Measurements from ENCODE around the gene SLC4A9. TPM values are rescaled to one million over a fixed set of nuclear protein-coding genes. Genes with fewer than 3 reads are reported as not detected.
A peak's percentile ranks its signal among the peaks of the same experiment; 100 is the strongest.

SLC4A9 gene
- total RNA-seq, 2 experiments from 2014 or later: 0.13 to 0.16 TPM

DNA sequence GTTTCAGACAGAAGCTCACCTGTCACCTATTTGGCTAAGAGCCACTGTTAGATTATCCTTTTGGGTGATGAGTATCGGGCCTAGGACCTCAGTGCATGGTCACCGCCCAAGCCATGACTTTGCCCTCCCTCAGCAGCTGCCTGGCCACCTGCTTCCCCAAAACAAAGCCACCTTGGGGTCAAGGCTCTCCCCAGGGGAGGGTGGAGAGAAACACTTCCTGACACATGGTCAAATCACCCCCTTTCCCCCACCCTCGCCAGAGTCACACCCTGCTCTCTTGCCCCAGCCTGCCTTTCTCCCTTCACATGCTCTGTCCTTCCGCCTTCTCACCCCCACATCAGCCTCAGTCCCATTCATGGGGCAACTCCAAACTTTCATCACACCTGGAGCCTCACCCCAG, 11.9 kb upstream of the SLC4A9 start:
- ATAC-seq (no peak), DNase-seq (no peak)
- POLR2A ChIA-PET: interaction anchor here (0.7 kb wide), 1 partner anchor 27 kb away, joined by 3 read pairs; no protein-coding TSS in a partner anchor
- Mint-ChIP-seq H3K27ac (no peak overlapping the region), H3K9me3 (ENCODE audit: insufficient read depth) (no peaks in the 10 kb centered on the region), H3K4me3 (no peak overlapping the region), H3K36me3 (ENCODE audit: low read depth) (peaks cover 17% of the 10 kb centered on the region), H3K27me3 (ENCODE audit: low read depth) (peaks cover 7% of the 10 kb centered on the region), H3K4me1 (ENCODE audit: low read depth) (peaks cover 54% of the 10 kb centered on the region)
- CTCF ChIA-PET: interaction anchor here (0.8 to 15.4 kb wide), 5 partner anchors 11 to 275 kb away, joined by 3 to 796 read pairs (median 6); no protein-coding TSS in a partner anchor

DNA sequence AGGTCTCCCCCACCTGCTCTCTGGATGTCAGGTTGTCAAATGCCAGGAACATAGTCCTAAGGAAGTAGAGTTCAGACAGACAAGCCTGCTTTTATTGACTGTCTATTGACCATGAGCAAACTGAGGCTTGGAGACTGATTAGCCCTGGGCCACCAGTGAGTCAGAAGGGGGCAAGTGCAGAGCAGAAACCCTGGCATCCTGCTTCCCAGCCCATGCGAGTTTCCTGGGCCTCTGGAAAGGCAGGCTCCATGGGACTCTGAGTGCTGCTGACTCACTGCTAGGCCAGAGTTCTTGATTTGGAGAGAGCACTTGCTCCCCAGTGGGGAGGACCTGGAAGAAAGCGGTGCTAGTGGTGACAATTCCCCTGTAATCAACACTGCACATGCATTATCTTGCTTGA, 10.8 kb upstream of the SLC4A9 start:
- Mint-ChIP-seq H3K27ac (no peak overlapping the region), H3K36me3 (ENCODE audit: low read depth) (peaks cover 9% of the 10 kb centered on the region), H3K4me3 (no peak overlapping the region), H3K27me3 (ENCODE audit: low read depth) (peaks cover 7% of the 10 kb centered on the region), H3K9me3 (ENCODE audit: insufficient read depth) (no peaks in the 10 kb centered on the region), H3K4me1 (ENCODE audit: low read depth) (peaks cover 43% of the 10 kb centered on the region)
- no peak for DNase-seq
- POLR2A ChIA-PET: interaction anchor here (0.6 kb wide), 1 partner anchor 9 kb away, joined by 3 read pairs; no protein-coding TSS in a partner anchor
- ATAC-seq: no peak
- CTCF ChIA-PET: interaction anchor here (1.2 to 15.4 kb wide), 4 partner anchors 15 to 100 kb away, joined by 4 to 796 read pairs (median 19); no protein-coding TSS in a partner anchor

GRCh38 chr5:140351609-140352334, 8.2 kb upstream of the SLC4A9 start:
- ChIA-PET POLR2A (no interaction called here), CTCF (interaction anchor here (0.6 to 15.4 kb wide), 58 partner anchors 9 to 374 kb away, joined by 3 to 796 read pairs (median 4); partner anchors contain the start of genes ANKHD1, CD14, CYSTM1 and PFDN1)
- H3K4me3 Mint-ChIP-seq: no peak overlapping the region
- peak overlapping the region; percentile 10 for H3K27ac Mint-ChIP-seq
- H3K4me1 Mint-ChIP-seq (ENCODE audit: low read depth): peaks cover 29% of the 10 kb centered on the region
- DNase-seq (peak; percentile 84), ATAC-seq (peak; percentile 84)
- H3K36me3 Mint-ChIP-seq (ENCODE audit: low read depth): no peaks in the 10 kb centered on the region
- H3K27me3 Mint-ChIP-seq (ENCODE audit: low read depth): peaks cover 7% of the 10 kb centered on the region
- H3K9me3 Mint-ChIP-seq (ENCODE audit: insufficient read depth): no peaks in the 10 kb centered on the region

DNA sequence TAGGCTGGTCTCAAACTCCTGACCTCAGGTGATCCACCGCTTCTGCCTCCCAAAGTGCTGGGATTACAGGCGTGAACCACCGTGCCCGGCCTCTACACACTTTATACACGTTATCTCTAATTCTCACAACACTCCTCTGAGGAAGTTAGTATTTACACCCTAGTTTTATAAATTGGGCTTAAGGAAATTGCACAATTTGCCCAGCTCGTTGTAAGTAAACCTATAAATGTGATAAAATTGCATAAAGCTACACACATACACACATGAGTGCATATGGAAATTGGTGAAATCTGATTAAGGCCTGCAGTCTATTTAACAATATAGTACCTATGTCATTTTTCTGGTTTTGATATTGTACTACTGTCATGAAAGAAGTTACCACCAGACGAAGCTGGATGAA, 4.4 kb upstream of the SLC4A9 start:
- peaks cover 23% of the 10 kb centered on the region for H3K4me1 Mint-ChIP-seq (ENCODE audit: low read depth)
- POLR2A ChIA-PET: interaction anchor here (0.7 kb wide), 1 partner anchor 326 kb away, joined by 3 read pairs; no protein-coding TSS in a partner anchor
- CTCF ChIA-PET: interaction anchor here (0.6 to 15.4 kb wide), 5 partner anchors 8 to 106 kb away, joined by 3 to 796 read pairs (median 10); partner anchors contain the start of gene PFDN1
- no peak overlapping the region for H3K4me3 Mint-ChIP-seq
- H3K36me3 Mint-ChIP-seq (ENCODE audit: low read depth): no peaks in the 10 kb centered on the region
- no peaks in the 10 kb centered on the region for H3K9me3 Mint-ChIP-seq (ENCODE audit: insufficient read depth)
- DNase-seq (no peak), ATAC-seq (no peak)
- peaks cover 14% of the 10 kb centered on the region for H3K27me3 Mint-ChIP-seq (ENCODE audit: low read depth)
- no peak overlapping the region for H3K27ac Mint-ChIP-seq

DNA sequence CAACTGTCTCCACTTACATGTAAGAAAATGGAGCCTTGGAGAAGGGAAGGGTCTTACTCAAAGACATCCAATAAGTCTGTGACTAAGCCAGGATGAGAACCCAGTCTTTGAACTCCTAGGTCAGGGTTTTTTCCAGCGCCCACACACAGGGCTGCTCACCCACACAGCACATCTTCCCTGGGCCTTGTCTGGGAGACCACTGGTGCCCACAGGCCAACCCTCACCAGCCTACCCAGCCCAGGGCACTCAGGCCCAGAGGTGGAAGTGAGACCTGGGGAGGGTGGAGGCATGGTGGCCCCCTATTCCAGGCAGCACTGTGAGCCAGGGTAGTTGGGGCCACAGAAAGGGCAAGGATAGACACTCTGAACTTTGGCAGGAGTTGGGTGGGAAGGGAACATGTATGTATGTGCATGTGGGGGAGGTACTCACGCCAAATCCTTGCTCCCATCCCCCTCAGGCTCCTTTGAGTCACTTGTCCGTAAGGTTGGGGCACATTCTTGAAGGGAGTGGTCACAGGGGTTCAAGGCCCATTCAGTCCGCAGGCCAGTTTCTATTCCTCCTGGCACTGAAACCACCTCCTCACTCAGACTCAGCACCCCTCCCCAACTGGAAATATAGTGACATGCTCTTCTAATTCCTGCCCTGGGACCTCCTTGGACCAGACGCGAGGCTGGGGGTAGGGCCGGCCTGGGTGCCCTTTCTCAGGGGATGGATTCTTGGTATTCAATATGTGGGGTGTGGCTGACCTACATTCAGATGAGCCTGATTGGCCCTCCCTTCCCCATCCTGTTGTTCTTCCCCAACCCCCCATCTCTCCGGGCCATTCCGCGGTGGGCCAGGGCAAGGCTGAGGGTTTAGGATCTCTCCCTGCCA, 2.9 kb upstream of the SLC4A9 start:
- Mint-ChIP-seq H3K9me3 (ENCODE audit: insufficient read depth) (no peaks in the 10 kb centered on the region), H3K27me3 (ENCODE audit: low read depth) (peaks cover 9% of the 10 kb centered on the region), H3K36me3 (ENCODE audit: low read depth) (no peaks in the 10 kb centered on the region), H3K4me1 (ENCODE audit: low read depth) (peaks cover 15% of the 10 kb centered on the region), H3K27ac (peak overlapping the region; percentile 69), H3K4me3 (peak overlapping the region; percentile 70)
- ATAC-seq: no peak
- POLR2A ChIA-PET: no interaction called here
- CTCF ChIA-PET: interaction anchor here (15.4 kb wide), 1 partner anchor 108 kb away, joined by 796 read pairs; no protein-coding TSS in a partner anchor
- no peak for DNase-seq

DNA sequence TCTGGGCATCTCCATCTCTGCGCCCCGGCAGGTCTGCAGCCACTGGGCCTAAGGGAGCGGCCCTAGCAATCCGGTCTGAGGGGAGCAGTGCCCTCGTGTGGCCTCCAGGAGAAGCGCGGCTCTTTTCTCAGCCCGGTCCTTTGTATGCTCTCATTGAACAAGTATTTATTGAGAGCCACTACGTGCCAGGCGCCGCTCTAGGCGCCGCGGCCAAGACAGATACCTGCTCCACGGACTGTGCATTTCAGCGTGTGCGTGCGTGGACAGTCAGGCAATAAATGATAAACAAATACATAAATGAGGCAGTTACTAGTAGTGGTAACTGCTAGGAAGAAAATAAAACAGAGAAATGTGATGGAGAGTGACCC, 2.3 kb upstream of the SLC4A9 start:
- Mint-ChIP-seq H3K9me3 (ENCODE audit: insufficient read depth) (no peaks in the 10 kb centered on the region), H3K36me3 (ENCODE audit: low read depth) (no peaks in the 10 kb centered on the region), H3K27me3 (ENCODE audit: low read depth) (peaks cover 9% of the 10 kb centered on the region), H3K4me3 (peak overlapping the region; percentile 70), H3K4me1 (ENCODE audit: low read depth) (peaks cover 15% of the 10 kb centered on the region), H3K27ac (peak overlapping the region; percentile 73)
- POLR2A ChIA-PET: no interaction called here
- ATAC-seq: peak; percentile 98
- CTCF ChIA-PET: interaction anchor here (1.2 to 4.0 kb wide), 3 partner anchors 16 to 113 kb away, joined by 3 to 63 read pairs (median 8); no protein-coding TSS in a partner anchor
- DNase-seq: peak; percentile 87

DNA sequence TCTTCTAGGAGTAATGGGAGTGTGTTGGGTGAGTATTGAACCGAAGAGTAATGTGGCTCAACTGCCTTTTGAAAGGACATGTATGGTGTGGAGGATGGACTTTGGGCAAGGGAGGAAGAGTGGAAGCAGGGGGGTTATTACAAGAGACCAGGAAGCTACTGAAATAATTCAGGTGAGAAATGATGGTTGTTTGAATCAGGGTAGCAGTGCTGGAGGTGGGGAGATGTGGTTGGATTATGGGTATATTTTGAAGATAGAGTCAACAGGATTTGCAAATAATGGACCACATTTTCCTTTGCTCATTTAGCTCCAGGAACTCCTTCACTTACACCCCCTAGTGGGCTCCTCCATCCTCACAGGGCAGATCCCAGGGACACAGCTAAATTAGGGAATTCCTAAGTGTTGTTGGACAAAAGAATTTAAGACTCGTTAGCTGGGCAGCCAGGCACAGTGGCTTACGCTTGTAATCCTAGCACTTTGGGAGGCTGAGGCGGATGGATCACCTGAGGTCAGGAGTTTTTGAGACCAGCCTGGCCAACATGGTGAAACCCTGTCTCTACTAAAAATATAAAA, 1.2 kb upstream of the SLC4A9 start:
- no peaks in the 10 kb centered on the region for H3K36me3 Mint-ChIP-seq (ENCODE audit: low read depth)
- no peak for ATAC-seq
- CTCF ChIA-PET: interaction anchor here (0.7 to 4.0 kb wide), 14 partner anchors 12 to 367 kb away, joined by 3 to 63 read pairs (median 3); partner anchors contain the start of genes EIF4EBP3 and HBEGF

DNA sequence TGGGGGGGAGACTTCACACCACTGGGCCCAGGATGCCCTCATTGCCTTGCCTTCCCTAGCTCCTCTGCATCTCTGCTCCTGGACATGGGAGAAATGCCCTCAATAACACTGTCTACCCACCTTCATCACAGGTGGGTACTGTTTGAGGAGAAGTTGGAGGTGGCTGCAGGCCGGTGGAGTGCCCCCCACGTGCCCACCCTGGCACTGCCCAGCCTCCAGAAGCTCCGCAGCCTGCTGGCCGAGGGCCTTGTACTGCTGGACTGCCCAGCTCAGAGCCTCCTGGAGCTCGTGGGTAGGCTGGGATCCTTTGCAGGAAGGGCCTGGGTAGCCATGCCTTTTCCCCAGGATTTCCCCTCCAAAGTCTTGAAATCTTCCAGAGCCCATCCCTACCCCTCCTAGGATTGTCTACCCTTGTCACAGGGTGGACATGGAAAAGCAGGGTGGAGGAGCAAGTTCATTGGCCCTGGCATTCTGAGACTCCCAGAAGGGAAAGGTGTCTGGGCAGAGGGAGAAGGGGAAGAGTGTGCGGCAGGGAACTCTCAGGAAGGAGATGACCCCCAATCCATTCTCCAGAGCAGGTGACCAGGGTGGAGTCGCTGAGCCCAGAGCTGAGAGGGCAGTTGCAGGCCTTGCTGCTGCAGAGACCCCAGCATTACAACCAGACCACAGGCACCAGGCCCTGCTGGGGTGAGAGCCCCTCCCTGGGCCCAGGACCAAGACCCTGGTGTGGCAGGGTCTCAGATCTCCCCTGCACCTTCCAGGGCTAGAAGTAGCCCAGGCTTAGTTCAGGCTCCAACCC, 886 bp downstream of the SLC4A9 start:
- DNase-seq: no peak
- no peaks in the 10 kb centered on the region for H3K9me3 Mint-ChIP-seq (ENCODE audit: insufficient read depth)
- ChIA-PET POLR2A (no interaction called here), CTCF (interaction anchor here (0.7 to 4.6 kb wide), 7 partner anchors 9 to 274 kb away, joined by 3 to 63 read pairs (median 4); partner anchors contain the start of gene HBEGF)
- H3K4me3 Mint-ChIP-seq: no peak overlapping the region
- no peak overlapping the region for H3K27ac Mint-ChIP-seq
- H3K4me1 Mint-ChIP-seq (ENCODE audit: low read depth): peaks cover 20% of the 10 kb centered on the region
- peaks cover 9% of the 10 kb centered on the region for H3K27me3 Mint-ChIP-seq (ENCODE audit: low read depth)
- H3K36me3 Mint-ChIP-seq (ENCODE audit: low read depth): no peaks in the 10 kb centered on the region
- ATAC-seq: no peak

More for the DNA sequence above, 1.2 kb upstream of the SLC4A9 start:
- Mint-ChIP-seq H3K4me1 (ENCODE audit: low read depth) (peaks cover 20% of the 10 kb centered on the region), H3K27ac (no peak overlapping the region), H3K9me3 (ENCODE audit: insufficient read depth) (no peaks in the 10 kb centered on the region), H3K27me3 (ENCODE audit: low read depth) (peaks cover 9% of the 10 kb centered on the region), H3K4me3 (no peak overlapping the region)
- DNase-seq: no peak
- POLR2A ChIA-PET: no interaction called here

GRCh38 chr5:140361901-140362300, 1.9 kb downstream of the SLC4A9 start:
- H3K9me3 Mint-ChIP-seq (ENCODE audit: insufficient read depth): no peaks in the 10 kb centered on the region
- POLR2A ChIA-PET: no interaction called here
- H3K27ac Mint-ChIP-seq: no peak overlapping the region

GRCh38 chr5:140362311-140362710, 2.3 kb downstream of the SLC4A9 start:
- Mint-ChIP-seq H3K4me3 (no peak overlapping the region), H3K4me1 (ENCODE audit: low read depth) (peaks cover 17% of the 10 kb centered on the region), H3K27me3 (ENCODE audit: low read depth) (peaks cover 9% of the 10 kb centered on the region), H3K27ac (no peak overlapping the region), H3K9me3 (ENCODE audit: insufficient read depth) (no peaks in the 10 kb centered on the region), H3K36me3 (ENCODE audit: low read depth) (no peaks in the 10 kb centered on the region)
- ATAC-seq (no peak), DNase-seq (no peak)
- ChIA-PET CTCF (interaction anchor here (1.0 to 4.6 kb wide), 5 partner anchors 10 to 358 kb away, joined by 3 to 20 read pairs (median 3); no protein-coding TSS in a partner anchor), POLR2A (no interaction called here)

More at GRCh38 chr5:140361901-140362300, 1.9 kb downstream of the SLC4A9 start:
- CTCF ChIA-PET: interaction anchor here (1.0 to 4.6 kb wide), 5 partner anchors 11 to 358 kb away, joined by 3 to 20 read pairs (median 3); no protein-coding TSS in a partner anchor
- no peak overlapping the region for H3K4me3 Mint-ChIP-seq
- ATAC-seq (no peak), DNase-seq (no peak)
- H3K4me1 Mint-ChIP-seq (ENCODE audit: low read depth): peaks cover 20% of the 10 kb centered on the region
- H3K36me3 Mint-ChIP-seq (ENCODE audit: low read depth): no peaks in the 10 kb centered on the region
- peaks cover 9% of the 10 kb centered on the region for H3K27me3 Mint-ChIP-seq (ENCODE audit: low read depth)

All from activated CD8-positive, alpha-beta T cell treated with anti-CD3 and anti-CD28 coated beads, Interleukin-2, amount 10 ng/mL, durations not matched to agents 7 days and 5 days (primary cell).